Astrocyte (in vitro differentiated cells and primary cell): Measurements from ENCODE around the gene MRI1.

Experiments
- EZH2 ChIP-seq: IDR thresholded peaks from 2 replicates; pipeline ENCODE4 v1.6.1; 2012; ENCODE audit warnings: mild to moderate bottlenecking, low read length, inconsistent platforms; ENCODE audit not compliant: insufficient read depth
- TF ChIP-seq, protein P1 (sequence below): IDR thresholded peaks from 2 replicates; pipeline ENCODE4 v1.5.1; 2011; ENCODE audit warnings: low read depth, mild to moderate bottlenecking, inconsistent platforms, low read length, moderate library complexity; ENCODE audit not compliant: insufficient read depth

DNA sequence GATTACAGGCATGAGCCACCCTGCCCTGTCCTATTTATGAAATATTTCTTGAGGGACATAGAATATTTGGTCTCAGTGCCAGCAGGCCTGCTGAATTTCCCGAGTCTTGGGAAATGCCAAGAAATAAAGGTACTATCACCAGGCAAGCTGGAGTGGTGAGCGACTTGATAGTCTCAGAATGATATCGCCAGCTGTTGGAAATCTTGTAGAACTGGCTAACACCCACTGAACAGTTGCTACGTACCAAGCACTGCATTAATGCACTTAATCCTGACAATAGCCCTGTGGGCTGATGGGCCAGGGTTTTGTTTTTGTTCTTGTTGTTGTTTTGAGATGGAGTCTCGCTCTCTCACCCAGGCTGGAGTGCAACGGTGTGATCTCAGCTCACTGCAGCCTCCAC, 42.2 kb upstream of the MRI1 start:
- no peak for TF ChIP-seq EZH2
- TF ChIP-seq, protein P1, sequence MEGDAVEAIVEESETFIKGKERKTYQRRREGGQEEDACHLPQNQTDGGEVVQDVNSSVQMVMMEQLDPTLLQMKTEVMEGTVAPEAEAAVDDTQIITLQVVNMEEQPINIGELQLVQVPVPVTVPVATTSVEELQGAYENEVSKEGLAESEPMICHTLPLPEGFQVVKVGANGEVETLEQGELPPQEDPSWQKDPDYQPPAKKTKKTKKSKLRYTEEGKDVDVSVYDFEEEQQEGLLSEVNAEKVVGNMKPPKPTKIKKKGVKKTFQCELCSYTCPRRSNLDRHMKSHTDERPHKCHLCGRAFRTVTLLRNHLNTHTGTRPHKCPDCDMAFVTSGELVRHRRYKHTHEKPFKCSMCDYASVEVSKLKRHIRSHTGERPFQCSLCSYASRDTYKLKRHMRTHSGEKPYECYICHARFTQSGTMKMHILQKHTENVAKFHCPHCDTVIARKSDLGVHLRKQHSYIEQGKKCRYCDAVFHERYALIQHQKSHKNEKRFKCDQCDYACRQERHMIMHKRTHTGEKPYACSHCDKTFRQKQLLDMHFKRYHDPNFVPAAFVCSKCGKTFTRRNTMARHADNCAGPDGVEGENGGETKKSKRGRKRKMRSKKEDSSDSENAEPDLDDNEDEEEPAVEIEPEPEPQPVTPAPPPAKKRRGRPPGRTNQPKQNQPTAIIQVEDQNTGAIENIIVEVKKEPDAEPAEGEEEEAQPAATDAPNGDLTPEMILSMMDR, result no peak
